H1 (cell line): ENCODE data around the gene CILP. TPM values are rescaled to one million over a fixed set of nuclear protein-coding genes. Genes with fewer than 3 reads are reported as not detected.
"Not testable (repeated sequence)": the region's sequence is repeated elsewhere in the genome, so short reads cannot be mapped to it uniquely, and the experiment has no call there.

ENCODE experiments used
- CTCF ChIA-PET: fragments of 300-600 bp; sonication (Branson Sonifier 250); formaldehyde crosslinking; loops from one replicate; lab custom pipeline; 2021; ENCODE audit not compliant: partially characterized antibody; lab: Charles Lee
- POLR2A ChIA-PET: fragments of 300-600 bp; sonication (Branson Sonifier 250); formaldehyde crosslinking; loops from one replicate; lab custom pipeline; 2021; ENCODE audit warnings: inconsistent platforms; ENCODE audit not compliant: partially characterized antibody; lab: Charles Lee
- DNase-seq, 2 experiments: peaks; one replicate each; pipeline versions ENCODE4 v3.0.0 to v3.0.0-alpha.2; 2010 to 2022; ENCODE audit warnings: low spot score in 2 of 2, low read depth in 1 of 2, mixed read lengths in 1 of 2
- FAIRE-seq: peaks from 2 replicates; lab custom pipeline; 2011; peaks lifted over from hg19 to GRCh38; lab: Jason Lieb, UNC
- H2AFZ ChIP-seq: 2 replicates; pipeline ENCODE4 v1.8.1; 2012; ENCODE audit warnings: low read length, inconsistent platforms
- H2AK5ac ChIP-seq: 2 replicates; pipeline ENCODE4 v1.6.1; 2013; ENCODE audit warnings: low read depth, low read length
- H2BK120ac ChIP-seq: replicated peaks from 2 replicates; pipeline ENCODE3; 2013; ENCODE audit warnings: low read depth, low read length, inconsistent platforms
- H2BK12ac ChIP-seq: 2 replicates; pipeline ENCODE4 v1.6.1; 2013; ENCODE audit warnings: low read depth, low read length
- H2BK15ac ChIP-seq: 2 replicates; pipeline ENCODE4 v1.6.1; 2013; ENCODE audit warnings: low read length
- H2BK20ac ChIP-seq: 2 replicates; pipeline ENCODE4 v1.6.1; 2013; ENCODE audit warnings: low read length
- H2BK5ac ChIP-seq: 2 replicates; pipeline ENCODE4 v1.6.1; 2013; ENCODE audit warnings: low read depth, low read length
- H3K14ac ChIP-seq: 2 replicates; pipeline ENCODE4 v1.6.1; 2013; ENCODE audit warnings: inconsistent platforms; ENCODE audit not compliant: insufficient read length
- H3K18ac ChIP-seq: 2 replicates; pipeline ENCODE4 v1.6.1; 2013; ENCODE audit warnings: low read length; ENCODE audit errors: extremely low read depth
- H3K23ac ChIP-seq: 2 replicates; pipeline ENCODE4 v1.6.1; 2013; ENCODE audit warnings: inconsistent platforms; ENCODE audit not compliant: insufficient read length
- H3K23me2 ChIP-seq: 2 replicates; pipeline ENCODE4 v1.6.1; 2013; ENCODE audit warnings: low read depth, low read length
- H3K27ac ChIP-seq: 2 replicates; pipeline ENCODE4 v1.6.1; 2011; ENCODE audit warnings: low read depth, low read length, inconsistent platforms
- H3K27me3 ChIP-seq, 4 experiments: replicated peaks in 1 of 4; 1 replicate in 1 of 4; 2 replicates in 3 of 4; pipeline versions ENCODE4 v1.6.1 to v1.8.1; 2011 to 2013; ENCODE audit warnings: low read length in 3 of 4, mild to moderate bottlenecking in 3 of 4, inconsistent platforms in 2 of 4, mixed read lengths in 2 of 4, moderate library complexity in 1 of 4; ENCODE audit not compliant: control insufficient read depth in 3 of 4, insufficient read depth in 3 of 4; ENCODE audit errors: extremely low read depth in 1 of 4
- H3K36me3 ChIP-seq, 4 experiments: 2 replicates each; pipeline versions ENCODE4 v1.6.1 to v1.8.1; 2011 to 2013; ENCODE audit warnings: mild to moderate bottlenecking in 4 of 4, low read length in 3 of 4, moderate library complexity in 2 of 4, control low read depth in 1 of 4, inconsistent platforms in 1 of 4; ENCODE audit not compliant: insufficient read depth in 4 of 4, control insufficient read depth in 2 of 4
- H3K4ac ChIP-seq: replicated peaks from 2 replicates; pipeline ENCODE3; 2013; ENCODE audit warnings: low read length, low read depth, mixed read lengths, inconsistent platforms; ENCODE audit not compliant: insufficient read length
- H3K4me1 ChIP-seq, 4 experiments: replicated peaks in 1 of 4; 1 replicate in 1 of 4; 2 replicates in 3 of 4; pipeline versions ENCODE4 v1.6.1 to v1.8.1; 2011 to 2013; ENCODE audit warnings: low read length in 3 of 4, inconsistent platforms in 2 of 4, mixed read lengths in 1 of 4; ENCODE audit not compliant: insufficient read depth in 4 of 4, control insufficient read depth in 3 of 4
- H3K4me2 ChIP-seq, 2 experiments: 2 replicates each; pipeline versions ENCODE4 v1.6.1 to v1.8.1; 2011 to 2013; ENCODE audit warnings: low read depth in 2 of 2, low read length in 2 of 2, control low read depth in 1 of 2, inconsistent platforms in 1 of 2, mild to moderate bottlenecking in 1 of 2; ENCODE audit not compliant: insufficient read depth in 1 of 2
- H3K4me3 ChIP-seq, 4 experiments: fragments of 200-600, 300-600 bp in 1 of 4; sonication (generic), shearing (Covaris generic), sonication (Bioruptor Twin) in 1 of 4; 2 replicates each; pipeline versions ENCODE4 v1.5.1 to v1.8.1; 2011 to 2016; ENCODE audit warnings: low read length in 4 of 4, low read depth in 3 of 4, control low read depth in 2 of 4, inconsistent platforms in 2 of 4, mild to moderate bottlenecking in 2 of 4, mixed read lengths in 1 of 4, moderate library complexity in 1 of 4; ENCODE audit not compliant: insufficient read depth in 2 of 4; ENCODE audit errors: extremely low read depth in 1 of 4
- H3K56ac ChIP-seq: replicated peaks from 2 replicates; pipeline ENCODE3; 2013; ENCODE audit warnings: low read depth, mild to moderate bottlenecking, mixed read lengths, low read length, inconsistent platforms; ENCODE audit not compliant: insufficient read length
- H3K79me1 ChIP-seq: 2 replicates; pipeline ENCODE4 v1.6.1; 2013; ENCODE audit warnings: low read depth, low read length, control low read depth
- H3K79me2 ChIP-seq, 2 experiments: 2 replicates each; pipeline versions ENCODE4 v1.6.1 to v1.8.1; 2012 to 2013; ENCODE audit warnings: low read length in 2 of 2, mild to moderate bottlenecking in 2 of 2, inconsistent platforms in 1 of 2; ENCODE audit not compliant: insufficient read depth in 2 of 2, control insufficient read depth in 1 of 2
- H3K9ac ChIP-seq, 4 experiments: replicated peaks in 1 of 4; 1 replicate in 1 of 4; 2 replicates in 3 of 4; pipeline versions ENCODE4 v1.6.1 to v1.8.1; 2011 to 2013; ENCODE audit warnings: low read depth in 3 of 4, low read length in 3 of 4, control low read depth in 2 of 4, mild to moderate bottlenecking in 2 of 4, moderate library complexity in 2 of 4, inconsistent platforms in 1 of 4; ENCODE audit errors: extremely low read depth in 1 of 4
- H3K9me3 ChIP-seq, 2 experiments: 2 replicates each; pipeline versions ENCODE4 v1.6.1 to v1.8.1; 2012 to 2013; ENCODE audit warnings: mild to moderate bottlenecking in 2 of 2, moderate library complexity in 2 of 2, control low read depth in 1 of 2, inconsistent platforms in 1 of 2, low read depth in 1 of 2, low read length in 1 of 2, mixed read lengths in 1 of 2; ENCODE audit not compliant: insufficient read depth in 2 of 2
- H4K20me1 ChIP-seq, 2 experiments: replicated peaks in 1 of 2; 2 replicates each; pipeline versions ENCODE3 to v1.8.1; 2011 to 2013; ENCODE audit warnings: inconsistent platforms in 2 of 2, low read length in 2 of 2, mild to moderate bottlenecking in 1 of 2; ENCODE audit not compliant: insufficient read depth in 2 of 2, control insufficient read depth in 1 of 2
- H4K5ac ChIP-seq: 2 replicates; pipeline ENCODE4 v1.6.1; 2013; ENCODE audit warnings: low read length, low read depth, mixed read lengths, inconsistent platforms; ENCODE audit not compliant: insufficient read length
- H4K8ac ChIP-seq: 2 replicates; pipeline ENCODE4 v1.8.0; 2013; ENCODE audit warnings: mild to moderate bottlenecking, moderate library complexity, low read length, inconsistent platforms; ENCODE audit not compliant: insufficient read depth; ENCODE audit errors: extremely low read depth
- H4K91ac ChIP-seq: replicated peaks from 2 replicates; pipeline ENCODE3; 2013; ENCODE audit warnings: low read length, mixed read lengths, inconsistent platforms; ENCODE audit not compliant: insufficient read length
- whole genome bisulfite sequencing, 2 experiments: shearing (Covaris generic) in 1 of 2; methylation state at CpG; one replicate each; pipeline versions ENCODE4 v1.1.6 to v1.1.7; 2013 to 2015; ENCODE audit warnings: low lambda C conversion rate in 2 of 2, mixed read lengths in 2 of 2, inconsistent platforms in 1 of 2, low coverage in 1 of 2, missing lambda C conversion rate in 1 of 2; ENCODE audit not compliant: insufficient replicate concordance in 2 of 2, insufficient coverage in 1 of 2, insufficient read length in 1 of 2; ENCODE audit errors: extremely low coverage in 1 of 2, missing lambda C conversion rate in 1 of 2; 5-methylcytosine and 5-hydroxymethylcytosine counted together
- polyA plus RNA-seq, 7 experiments: library from polyadenylated mRNA; depleted of rRNA in 3 of 7; stranded (reverse) in 5 of 7; unstranded in 2 of 7; fragments of >200 nt in 5 of 7; fragments of 200-250 nt in 2 of 7; gene quantifications; 1 replicate in 5 of 7; 2 replicates in 1 of 7; 4 replicates in 1 of 7; pipeline versions ENCODE4 v1.2.1 to v1.2.3, GENCODE V29; 2011 to 2013; ENCODE audit warnings: missing spikeins in 2 of 7, mixed read lengths in 2 of 7
- total RNA-seq: library from RNA; stranded (reverse); fragmentation: NEBNext Ultra II Directional; extraction: Animal tissue kit (Norgen Biotek cat#: 25700); gene quantifications from 2 replicates; pipeline ENCODE4 v1.2.1, GENCODE V29; 2021

Gene CILP
- total and polyA plus RNA-seq, 2 of the 8 experiments (the other 6 are each of a cell fraction or from before 2014, with no cell fraction given): 0.02 TPM; not detected in 1

DNA sequence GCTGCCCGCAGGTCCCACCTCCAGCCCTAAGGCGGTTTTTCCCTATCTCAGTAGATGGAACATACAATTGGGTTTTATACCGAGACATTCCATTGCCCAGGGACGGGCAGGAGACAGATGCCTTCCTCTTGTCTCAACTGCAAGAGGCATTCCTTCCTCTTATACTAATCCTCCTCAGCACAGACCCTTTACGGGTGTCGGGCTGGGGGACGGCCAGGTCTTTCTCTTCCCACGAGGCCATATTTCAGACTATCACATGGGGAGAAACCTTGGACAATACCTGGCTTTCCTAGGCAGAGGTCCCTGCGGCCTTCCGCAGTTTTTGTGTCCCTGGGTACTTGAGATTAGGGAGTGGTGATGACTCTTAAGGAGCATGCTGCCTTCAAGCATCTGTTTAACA is 15.6 kb upstream of the CILP start:
- H3K9ac ChIP-seq, H2AFZ ChIP-seq, H4K8ac ChIP-seq, H2BK15ac ChIP-seq, H3K4me2 ChIP-seq, H2BK120ac ChIP-seq, H3K14ac ChIP-seq, H3K56ac ChIP-seq, H2AK5ac ChIP-seq, H4K91ac ChIP-seq, H3K23ac ChIP-seq, H3K27me3 ChIP-seq, DNase-seq, H3K79me2 ChIP-seq, H3K79me1 ChIP-seq, H2BK12ac ChIP-seq, H3K4ac ChIP-seq, H3K9me3 ChIP-seq, FAIRE-seq, CTCF ChIA-PET, H3K4me1 ChIP-seq, H2BK5ac ChIP-seq, H3K36me3 ChIP-seq, H3K4me3 ChIP-seq, H3K18ac ChIP-seq, H3K23me2 ChIP-seq, H2BK20ac ChIP-seq, H4K20me1 ChIP-seq, H4K5ac ChIP-seq, H3K27ac ChIP-seq: not testable (repeated sequence)
- POLR2A ChIA-PET: interaction anchor here (1.0 kb wide), 1 partner anchor 78 kb away, joined by 4 read pairs; the partner anchor contains the start of gene RNU5B-1
- WGBS, 2 experiments: 85% methylated on average over 4 of the region's 10 CpGs; no CpG with 5 or more reads in 1 of the 2 experiments
